Epithelial cell of umbilical artery (primary cell): Measurements from ENCODE around the gene ZNF627. TPM values are rescaled to one million over a fixed set of nuclear protein-coding genes. Genes with fewer than 3 reads are reported as not detected.

Source experiments
- total RNA-seq: library from RNA; depleted of rRNA; stranded (reverse); fragments of >200 nt; gene quantifications from 2 replicates; pipeline ENCODE4 v1.2.3, GENCODE V29; 2014

Gene ZNF627
- total RNA-seq: 21.9 and 25.7 TPM in 2 replicates

GRCh38 chr19:11597202-11598102 lies at the start of gene ZNF627:
ZNF627 (plus strand) TSS chr19:11597483; CDS start chr19:11597628, 145 bp downstream.

GRCh38 chr19:11558881-11559828 lies 38.1 kb upstream of the ZNF627 start, which contains the start of gene ELOF1:
ELOF1 (minus strand) TSS chr19:11559230; CDS start chr19:11554347, 4,883 bp downstream.

GRCh38 chr19:11577451-11578257 lies 19.6 kb upstream of the ZNF627 start, which contains the start of gene ACP5:
ACP5 (minus strand) TSS chr19:11577645; CDS start chr19:11577317, 328 bp downstream.

Other genes with a start within 250 kb of the ZNF627 start
- 3.8 and 6.2 TPM in 2 replicates for gene PLPPR2, start 242.1 kb upstream of the ZNF627 start, total RNA-seq
- 0.61 and 0.65 TPM in 2 replicates for gene SWSAP1, start 222.8 kb upstream of the ZNF627 start, total RNA-seq
- gene EPOR, start 213.2 kb upstream of the ZNF627 start, total RNA-seq: 5.6 and 6.8 TPM in 2 replicates
- gene RGL3, start 178.2 kb upstream of the ZNF627 start, total RNA-seq: 2.1 and 3.2 TPM in 2 replicates
- gene ODAD3, start 162.4 kb upstream of the ZNF627 start, total RNA-seq: under 0.01 TPM in 1 of 2 replicates, not detected in the other
- gene PRKCSH, start 161.8 kb upstream of the ZNF627 start, total RNA-seq: 99.2 and 102 TPM in 2 replicates
- gene ELAVL3, start 116.4 kb upstream of the ZNF627 start, total RNA-seq: not detected in 2 replicates
- 6.8 and 7.9 TPM in 2 replicates for gene ZNF653, start 91.6 kb upstream of the ZNF627 start, total RNA-seq
- gene ECSIT, start 68.3 kb upstream of the ZNF627 start, total RNA-seq: 34.1 and 38.9 TPM in 2 replicates
- gene CNN1, start 58.6 kb upstream of the ZNF627 start, total RNA-seq: 0.32 and 2.0 TPM in 2 replicates
- 24.5 and 30.2 TPM in 2 replicates for gene ELOF1, start 38.3 kb upstream of the ZNF627 start, total RNA-seq
- not detected in 2 replicates for gene ACP5, start 19.8 kb upstream of the ZNF627 start, total RNA-seq
- 3.9 and 8.8 TPM in 2 replicates for gene ZNF823, start 141.5 kb downstream of the ZNF627 start, total RNA-seq
- gene ZNF441, start 169.5 kb downstream of the ZNF627 start, total RNA-seq: 4.5 and 8.7 TPM in 2 replicates
- 0.65 and 1.5 TPM in 2 replicates for gene ZNF491, start 201.0 kb downstream of the ZNF627 start, total RNA-seq
- 5.2 and 7.3 TPM in 2 replicates for gene ZNF440, start 216.8 kb downstream of the ZNF627 start, total RNA-seq